Stimulated activated CD8-positive, alpha-beta memory T cell treated with anti-CD3 and anti-CD28 coated beads, Interleukin-4, amount 100 ng/mL, for 4 hours (primary cell): ENCODE measurements around the gene ZNF418.
A peak's percentile ranks its signal among the peaks of the same experiment; 100 is the strongest.
"Not testable (repeated sequence)": the region's sequence is repeated elsewhere in the genome, so short reads cannot be mapped to it uniquely, and the experiment has no call there.

ENCODE experiments used
- DNase-seq, 2 donors: peaks; one replicate each; pipeline ENCODE4 v3.0.0-alpha.2; 2020; ENCODE audit warnings: low read depth in 2 of 2, low spot score in 1 of 2

The ZNF418 gene

GRCh38 chr19:57890706-57891105 lies 44.5 kb downstream of the ZNF418 start:
- not testable (repeated sequence) for DNase-seq

- DNase-seq = peak; percentile 60 to 75
These were observed 46.5 kb downstream of the ZNF418 start, which contains the start of gene ZNF814 for GRCh38 chr19:57888560-57889231. Gene ZNF814, minus strand, starts transcription at chr19:57889037. Its CDS starts 235 bp downstream, at chr19:57888802.

GRCh38 chr19:57888107-57888559 lies 47.1 kb downstream of the ZNF418 start:
- DNase-seq = no peak

- DNase-seq = no peak
These were observed 47.8 kb downstream of the ZNF418 start for GRCh38 chr19:57887195-57887941.

GRCh38 chr19:57886046-57886445 lies 49.2 kb downstream of the ZNF418 start:
- DNase-seq = no peak

GRCh38 chr19:57873883-57874799 lies 61.1 kb downstream of the ZNF418 start:
- not testable (repeated sequence) for DNase-seq

GRCh38 chr19:57872450-57872849 lies 62.8 kb downstream of the ZNF418 start:
- no peak for DNase-seq
